ENCODE measurements around the gene GGN. TPM values are rescaled to one million over a fixed set of nuclear protein-coding genes. Genes with fewer than 3 reads are reported as not detected.

GGN gene
- total and polyA plus RNA-seq, 9 of the 15 experiments (the other 6 are each of a cell fraction or from before 2014, with no cell fraction given): 0.15 to 0.33 TPM; not detected in 7

- TF ChIP-seq FIP1L1 (IDR thresholded peaks at IDR 0.05; ENCODE audit: low read depth, low read length, poor library complexity, severe bottlenecking): peak; percentile 7
- peak in 1 of 2 experiments; percentile 56; a peak in 1 of 4 replicates for TF ChIP-seq ZNF639 (CRISPR knock-in tag; conservative IDR thresholded peaks at IDR 0.05 in 1 of 2, IDR thresholded peaks at IDR 0.05 in 1 of 2)
- TF ChIP-seq LEF1 (IDR thresholded peaks at IDR 0.05): no peak
- TF ChIP-seq POU5F1 (IDR thresholded peaks at IDR 0.05; ENCODE audit: borderline replicate concordance, low read depth, low read length, partially characterized antibody): no peak
- no peak for TF ChIP-seq ELK1 (CRISPR knock-in tag; IDR thresholded peaks at IDR 0.05)
- peak; percentile 1 to 22; a peak in 1 of 4 replicates for TF ChIP-seq SIN3A (IDR thresholded peaks at IDR 0.05; ENCODE audit: borderline replicate concordance in 2 of 2, control insufficient read depth in 1 of 2, low read depth in 2 of 2, low read length in 2 of 2)
- no peak for TF ChIP-seq HDAC3 (IDR thresholded peaks at IDR 0.05; ENCODE audit: borderline replicate concordance, partially characterized antibody)
- TF ChIP-seq BCLAF1 (IDR thresholded peaks at IDR 0.05; ENCODE audit: borderline replicate concordance in 1 of 2, control insufficient read depth in 1 of 2, low read depth in 2 of 2, low read length in 1 of 2): no peak
- TF ChIP-seq CHD1 (IDR thresholded peaks at IDR 0.05; ENCODE audit: low read length): no peak
- no peak for TF ChIP-seq STAG1 (CRISPR knock-in tag; IDR thresholded peaks at IDR 0.05; ENCODE audit: borderline replicate concordance)
- no peak for TF ChIP-seq BRF2 (IDR thresholded peaks at IDR 0.05; ENCODE audit: borderline replicate concordance, insufficient read depth, insufficient read length)
- TF ChIP-seq CEBPZ (IDR thresholded peaks at IDR 0.05; ENCODE audit: borderline replicate concordance, low read depth, low read length): no peak
- TF ChIP-seq NFE2L1 (tag; IDR thresholded peaks at IDR 0.05; ENCODE audit: borderline replicate concordance, low read depth): no peak
- no peak for TF ChIP-seq NCOA6 (IDR thresholded peaks at IDR 0.05)
These were observed 51.7 kb downstream of the GGN start (continued) for GRCh38 chr19:38335949-38336637.

Data from K562 (cell line).